RKO (cell line): ENCODE measurements around the gene MUS81.

ENCODE experiments used
- DNase-seq: peaks from one replicate; pipeline ENCODE4 v3.0.0-alpha.2; 2016; ENCODE audit warnings: low spot score

MUS81 gene

GRCh38 chr11:65861533-65862183, 1.4 kb downstream of the MUS81 start:
- no peak for DNase-seq

- no peak for DNase-seq
These were observed 2.0 kb downstream of the MUS81 start for GRCh38 chr11:65862191-65862735.

GRCh38 chr11:65862941-65863888, 3.0 kb downstream of the MUS81 start:
- no peak for DNase-seq

DNA sequence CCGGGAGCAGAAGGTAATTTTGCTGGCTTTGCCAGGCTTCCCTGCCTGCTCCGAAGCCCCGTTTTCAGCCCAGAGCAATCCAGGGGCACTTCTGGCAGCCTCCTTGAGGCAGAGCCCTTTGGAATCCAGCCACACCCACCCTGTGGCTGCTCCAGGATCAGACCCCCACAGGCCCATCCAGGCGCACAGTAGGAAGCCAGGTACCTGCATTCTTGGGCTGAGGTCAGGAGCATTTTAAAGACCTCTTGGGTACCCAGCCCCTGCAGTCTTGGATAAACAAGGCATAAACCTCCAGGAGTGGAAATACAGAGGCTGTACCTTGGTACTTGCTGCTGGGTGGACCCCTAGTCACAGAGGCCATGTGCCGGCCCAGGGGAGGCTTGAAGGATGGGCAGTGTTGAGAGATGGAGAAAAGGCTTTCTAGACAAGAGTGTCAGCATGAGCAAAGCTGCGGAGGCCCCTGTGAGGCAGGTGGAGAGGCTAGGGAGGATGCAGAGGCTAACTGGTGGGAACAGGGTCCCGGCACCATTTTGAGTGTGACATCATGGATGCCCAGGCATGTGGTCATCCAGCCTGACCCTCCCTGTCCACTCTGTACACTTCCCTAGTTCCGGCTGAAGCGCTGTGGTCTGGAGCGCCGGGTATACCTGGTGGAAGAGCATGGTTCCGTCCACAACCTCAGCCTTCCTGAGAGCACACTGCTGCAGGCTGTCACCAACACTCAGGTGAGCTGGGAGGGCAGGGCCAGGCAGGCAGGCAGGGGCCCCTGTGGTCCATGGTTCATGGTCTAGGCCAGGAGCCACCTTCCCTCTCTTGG, 3.9 kb downstream of the MUS81 start:
- no peak for DNase-seq

GRCh38 chr11:65864706-65865471, 4.7 kb downstream of the MUS81 start:
- DNase-seq = no peak

DNA sequence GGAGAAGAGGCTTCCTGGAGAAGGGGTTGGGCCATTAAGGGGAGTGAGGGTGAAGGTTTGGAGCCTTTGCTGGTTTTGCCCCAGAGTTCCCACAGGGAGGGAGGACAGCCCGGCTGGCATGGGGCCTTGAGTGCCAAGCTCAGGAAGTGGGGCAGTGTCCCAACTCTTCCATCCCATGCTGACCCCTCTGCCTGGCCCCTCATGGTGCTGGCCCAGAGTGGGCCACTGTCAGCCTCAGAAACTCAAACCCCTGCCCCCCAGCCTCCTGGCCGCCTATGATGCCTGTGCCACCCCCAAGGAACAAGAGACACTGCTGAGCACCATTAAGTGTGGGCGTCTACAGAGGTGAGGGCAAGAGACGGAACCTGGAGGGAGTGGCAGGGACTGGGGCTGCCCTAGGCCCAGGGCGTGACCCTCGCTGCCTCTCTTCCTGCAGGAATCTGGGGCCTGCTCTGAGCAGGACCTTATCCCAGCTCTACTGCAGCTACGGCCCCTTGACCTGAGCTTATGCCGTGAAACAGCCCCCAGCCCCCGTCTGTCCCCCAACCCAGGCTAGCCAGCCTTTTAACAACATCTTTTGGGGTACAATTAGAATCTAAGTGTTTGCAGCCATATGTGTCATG, 5.4 kb downstream of the MUS81 start:
- no peak for DNase-seq

DNA sequence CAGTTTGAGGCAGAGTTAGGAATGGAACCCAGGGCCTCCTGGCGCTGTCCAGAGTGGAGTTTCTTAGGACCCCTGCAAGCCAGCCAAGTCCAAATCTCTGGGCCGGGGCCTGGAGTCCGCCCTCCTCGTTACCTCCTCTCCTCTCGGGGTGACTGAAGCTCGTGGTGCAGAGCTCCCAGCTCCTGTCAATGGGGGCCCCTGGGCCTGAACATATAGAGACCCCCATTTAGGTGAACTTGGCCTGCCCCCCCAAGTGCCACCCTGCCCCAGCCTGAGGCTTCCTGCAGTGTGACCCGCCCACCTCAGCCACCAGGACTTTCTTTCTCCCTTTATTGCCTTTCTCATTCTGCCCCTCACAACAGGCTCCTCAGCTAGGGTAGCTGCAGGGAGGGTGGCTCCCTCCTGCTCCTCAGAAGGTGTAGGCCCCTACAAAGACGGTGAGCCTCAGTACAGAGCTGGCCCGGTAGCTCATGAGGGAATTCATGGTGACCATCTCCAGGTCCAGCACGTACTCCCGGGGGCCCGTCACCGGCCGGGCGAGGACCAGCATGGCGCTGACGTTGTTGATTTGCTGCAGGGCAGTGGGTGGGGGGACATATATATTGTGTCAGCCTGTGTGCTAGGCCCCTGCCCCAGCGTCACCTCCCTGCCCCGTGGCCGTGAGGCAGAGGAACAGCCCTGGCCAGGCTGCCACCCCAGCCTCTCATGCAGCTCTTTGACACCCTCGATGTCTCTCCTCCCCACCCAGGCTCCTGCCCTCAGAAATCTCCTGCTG, 6.5 kb downstream of the MUS81 start:
- no peak for DNase-seq

GRCh38 chr11:65867284-65868071, 7.2 kb downstream of the MUS81 start:
- no peak for DNase-seq

DNA sequence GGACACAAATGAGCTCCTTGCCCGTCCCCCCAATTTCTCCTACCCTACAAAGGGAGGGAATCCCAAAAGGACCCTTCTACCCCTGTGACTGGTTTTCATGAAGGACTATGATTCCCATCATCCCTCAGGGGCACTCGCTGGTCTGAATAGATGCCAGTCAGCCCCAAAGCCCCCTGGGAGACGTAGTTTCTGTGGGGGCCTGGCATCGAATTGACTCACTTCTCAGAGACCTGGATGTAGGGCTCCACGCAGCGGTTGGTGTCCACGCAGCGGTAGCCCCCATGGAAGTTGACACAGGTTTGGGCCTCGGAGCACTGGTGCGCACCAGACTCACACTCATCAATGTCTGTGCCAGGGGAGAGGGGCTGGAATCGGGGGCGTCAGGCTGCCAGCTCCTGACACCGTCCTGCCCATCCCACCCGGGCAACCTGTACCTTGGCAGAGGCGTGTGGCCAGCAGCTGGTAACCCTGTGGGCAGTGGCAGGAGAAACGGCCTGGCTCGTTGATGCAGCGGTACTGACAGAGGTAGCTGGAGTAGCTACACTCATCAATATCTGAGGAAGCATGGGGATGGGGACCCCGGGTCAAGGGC, 7.9 kb downstream of the MUS81 start:
- DNase-seq = peak; percentile 49

DNA sequence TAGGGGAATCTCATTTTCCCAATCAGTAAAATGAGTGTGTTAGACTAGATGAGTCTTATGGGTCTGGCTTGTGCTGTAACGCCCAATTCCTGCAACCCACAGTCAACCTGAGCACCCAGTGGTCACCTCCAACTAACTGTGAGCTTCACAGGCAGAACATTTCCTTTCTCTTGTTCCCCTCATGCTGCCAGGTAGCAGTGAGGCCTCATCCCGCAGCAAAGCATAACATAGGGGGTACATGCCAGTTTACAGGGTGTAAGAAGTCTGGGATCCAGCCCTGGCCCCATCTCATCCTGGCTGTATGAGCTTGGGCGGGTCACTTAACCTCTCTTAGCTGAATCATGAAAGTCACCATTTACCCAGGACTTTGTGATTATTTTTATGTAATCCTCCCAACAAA, 8.7 kb downstream of the MUS81 start:
- no peak for DNase-seq

DNA sequence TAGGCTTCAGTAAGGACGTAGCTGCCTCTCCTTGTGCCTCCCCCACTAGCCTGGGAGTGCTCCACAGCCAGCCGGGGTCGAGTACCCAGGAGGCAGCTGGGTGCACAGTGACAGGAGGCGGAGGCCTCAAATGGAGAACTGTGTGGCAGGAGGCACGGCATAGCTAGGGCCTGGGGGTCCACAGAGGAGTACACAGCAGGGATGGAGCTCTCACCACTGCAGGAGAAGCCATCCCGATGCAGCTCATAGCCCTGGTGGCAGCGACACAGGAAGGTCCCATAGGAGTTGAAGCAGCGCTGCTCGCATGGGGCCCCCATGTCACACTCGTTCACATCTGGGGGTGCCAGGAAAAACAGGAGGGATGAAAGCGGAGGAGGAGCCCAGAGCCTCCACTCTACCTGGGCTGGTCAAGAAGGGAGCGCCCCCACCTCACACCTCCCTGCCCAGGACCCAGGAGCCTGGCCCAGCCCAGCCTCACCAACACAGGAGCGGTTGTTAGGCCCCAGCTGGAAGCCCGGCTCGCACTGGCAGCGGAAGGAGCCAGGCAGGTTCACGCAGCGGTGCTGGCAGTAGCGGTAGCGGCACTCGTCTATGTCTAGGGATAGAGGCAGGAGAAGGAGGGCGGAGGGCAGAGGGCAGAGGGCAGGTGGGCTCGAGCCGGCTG, 9.5 kb downstream of the MUS81 start:
- no peak for DNase-seq

DNA sequence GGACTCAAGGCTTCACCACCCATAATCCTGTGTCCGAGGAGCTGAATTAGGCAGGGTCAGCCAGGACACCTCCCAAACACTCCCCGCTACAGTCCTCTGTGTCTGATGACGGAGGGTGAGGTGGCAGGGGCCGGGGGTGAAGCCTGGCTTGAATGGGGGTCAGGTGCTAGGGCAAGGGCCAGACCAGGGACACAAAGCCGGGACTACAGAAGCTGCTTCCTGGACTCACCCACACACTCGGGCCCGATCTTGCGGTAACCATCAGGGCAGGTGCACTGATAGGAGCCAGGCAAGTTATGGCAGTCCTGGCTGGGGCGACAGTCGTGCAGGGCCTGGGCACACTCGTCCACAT, 10.1 kb downstream of the MUS81 start:
- DNase-seq = no peak

DNA sequence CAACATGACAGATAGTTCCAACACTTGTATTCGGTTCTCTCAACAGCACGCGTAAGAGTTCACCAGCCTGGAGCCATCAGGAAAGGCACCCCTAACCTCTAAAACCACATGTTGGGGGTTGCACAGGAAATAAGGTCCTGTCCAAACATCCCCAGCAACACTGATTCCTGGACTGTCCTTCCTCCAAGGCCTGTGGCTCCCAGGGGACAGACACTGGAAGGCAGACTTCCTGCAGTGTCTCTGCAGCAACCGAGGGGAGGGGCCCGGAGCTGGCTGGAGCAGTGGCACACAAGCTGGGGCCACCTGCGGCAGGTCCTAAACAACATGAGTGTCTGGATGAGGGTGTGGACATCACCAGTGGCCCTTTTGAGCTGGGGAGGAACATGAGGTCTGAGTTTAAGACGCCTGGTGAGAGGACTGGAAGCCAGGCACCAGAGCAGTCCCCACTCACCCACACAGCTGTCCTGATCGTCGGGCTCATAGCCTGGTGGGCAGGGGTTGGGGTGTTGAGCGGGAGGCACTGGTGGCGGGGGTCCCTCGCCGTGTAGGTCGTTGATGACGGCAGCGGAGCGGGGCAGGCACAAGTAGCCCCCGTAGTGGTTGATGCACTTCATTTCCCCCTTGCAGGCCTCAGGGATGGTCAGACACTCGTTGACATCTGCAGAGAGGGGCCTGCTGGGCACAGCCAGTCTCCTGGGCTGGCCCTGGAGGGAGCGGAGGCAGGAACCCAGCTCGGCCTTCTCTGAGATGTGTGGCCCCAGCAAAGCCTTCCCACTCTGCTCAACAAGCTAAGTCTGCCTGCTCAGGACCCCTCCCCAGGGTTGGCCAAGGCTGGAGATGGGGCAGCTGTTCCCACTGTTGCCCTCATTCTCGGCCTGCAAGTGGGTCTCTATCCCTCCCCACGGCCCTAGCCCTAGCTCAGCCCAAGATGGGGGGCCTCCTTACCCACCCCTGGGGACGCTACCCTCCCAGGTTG, 10.8 kb downstream of the MUS81 start:
- no peak for DNase-seq

GRCh38 chr11:65871811-65872548, 11.7 kb downstream of the MUS81 start:
- DNase-seq = no peak

- DNase-seq = no peak
These were observed 12.5 kb downstream of the MUS81 start, which contains the start of gene EFEMP2 for GRCh38 chr11:65872586-65873317. Gene EFEMP2, minus strand, starts transcription at chr11:65872800. Its CDS starts 446 bp downstream, at chr11:65872354.
